ENCODE measurements around the gene ZBTB20. TPM values are rescaled to one million over a fixed set of nuclear protein-coding genes. Genes with fewer than 3 reads are reported as not detected.
A peak's percentile ranks its signal among the peaks of the same experiment; 100 is the strongest.

The ZBTB20 gene
- polyA plus RNA-seq, 12 donors, result 1.6 to 20.0 (median 3.3) TPM

- DNase-seq, result no peak
Measured at GRCh38 chr3:114872050-114872449, 275.0 kb downstream of the ZBTB20 start.

DNA sequence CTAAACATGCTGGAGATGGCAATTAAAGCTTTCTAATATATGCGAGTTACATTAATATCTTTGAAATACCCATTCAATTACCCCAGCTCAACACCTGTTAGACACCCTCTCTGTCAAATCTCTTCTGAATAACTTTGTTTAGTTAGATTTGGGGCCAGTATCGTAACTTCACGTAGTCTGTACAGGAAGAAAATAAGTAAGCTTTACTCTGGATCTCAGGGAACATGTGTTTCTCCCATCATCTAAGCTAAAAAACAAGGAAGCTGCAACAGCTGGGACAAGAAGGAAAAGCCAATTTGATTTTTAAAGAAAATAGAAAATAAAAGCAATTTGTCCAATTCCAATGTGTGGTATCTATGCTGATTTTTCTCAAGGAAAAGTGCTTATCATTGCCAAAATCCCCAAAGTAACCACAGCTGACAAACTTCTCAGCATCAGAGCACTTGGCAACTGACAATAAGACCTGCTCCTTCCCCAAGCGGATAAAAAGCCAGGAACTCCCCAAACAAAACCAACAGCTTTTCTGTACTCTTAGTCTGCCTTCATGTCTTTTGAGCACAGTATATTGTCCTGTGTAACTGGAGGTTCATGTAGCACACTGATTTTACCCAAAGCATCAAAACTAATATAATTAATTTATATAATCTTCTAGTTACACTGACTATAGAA, 279.1 kb downstream of the ZBTB20 start:
- peak; percentile 35 for DNase-seq

DNA sequence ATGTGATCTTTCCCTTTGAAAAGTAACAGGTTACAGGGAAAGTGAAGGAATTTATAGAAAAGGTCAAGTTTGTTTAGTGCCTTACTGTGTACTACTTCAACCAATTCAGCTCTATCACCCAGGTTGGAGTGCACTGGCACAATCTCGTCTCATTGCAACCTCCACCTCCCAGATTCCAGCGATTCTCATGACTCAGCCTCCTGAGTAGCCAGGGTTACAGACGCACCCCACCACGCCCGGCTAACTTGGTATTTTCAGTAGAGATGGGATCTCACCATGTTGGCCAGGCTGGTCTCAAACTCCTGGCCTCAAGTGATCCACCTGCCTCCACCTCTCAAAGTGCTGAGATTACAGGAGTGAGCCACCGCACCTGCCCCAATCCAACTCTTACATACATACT, 279.7 kb downstream of the ZBTB20 start:
- DNase-seq, result no peak

DNA sequence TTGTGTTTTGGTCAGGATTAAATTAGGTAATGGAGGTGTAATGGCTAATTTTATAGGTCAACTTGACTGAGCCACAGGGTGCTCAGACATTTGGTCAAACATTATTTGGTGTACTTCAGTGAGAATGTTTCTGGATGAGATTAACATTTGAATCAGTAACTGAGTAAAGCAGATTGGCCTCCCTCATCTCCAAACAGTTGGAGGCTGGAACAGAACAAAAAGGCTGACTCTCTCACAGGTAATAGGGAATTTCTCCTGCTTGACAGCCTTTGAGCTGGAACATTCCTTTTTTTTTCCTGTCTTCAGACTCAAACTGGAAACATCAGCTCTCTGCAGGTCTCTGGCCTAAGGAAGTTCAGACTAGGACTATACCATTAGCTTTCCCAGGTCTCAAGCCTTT, 280.7 kb downstream of the ZBTB20 start:
- no peak for DNase-seq

- DNase-seq, result no peak
Measured at GRCh38 chr3:114864970-114865369, 282.1 kb downstream of the ZBTB20 start.

DNA sequence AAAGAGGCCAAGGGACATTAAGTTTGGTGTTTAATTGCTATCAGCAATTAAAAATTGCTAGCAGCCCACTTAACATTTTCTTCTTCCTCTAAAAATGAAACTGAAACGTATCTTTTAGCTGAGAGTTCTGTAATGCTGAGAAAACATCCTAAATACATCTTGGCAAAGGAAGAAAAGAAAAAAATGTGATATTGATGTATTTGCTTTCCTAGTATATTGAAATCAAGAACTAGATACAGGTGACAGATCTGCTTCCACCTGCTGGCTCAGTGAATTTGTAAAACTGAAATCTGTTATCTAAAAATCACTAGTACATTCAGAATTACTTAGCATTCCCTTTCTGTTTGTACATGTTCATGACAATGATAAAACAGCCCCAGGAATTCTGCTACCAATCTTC, 283.2 kb downstream of the ZBTB20 start:
- DNase-seq, result no peak

DNA sequence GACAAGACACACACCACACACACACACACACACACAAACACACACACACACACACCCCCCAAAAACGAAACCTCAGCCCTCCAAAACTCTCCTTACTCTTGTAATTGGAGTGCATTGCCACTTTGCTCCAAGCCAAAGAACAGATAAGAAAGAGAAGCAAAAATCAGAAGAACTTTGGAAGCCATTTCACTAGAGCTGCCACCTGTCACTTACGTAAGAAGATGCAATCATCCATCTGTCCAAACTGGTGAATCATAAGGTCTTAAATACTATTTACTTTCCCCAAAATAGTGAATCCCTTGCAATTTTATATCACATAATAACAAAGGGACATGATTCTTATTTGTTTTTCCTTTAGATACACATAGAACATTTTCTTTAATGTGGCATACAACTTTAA, 285.4 kb downstream of the ZBTB20 start:
- no peak for DNase-seq

DNA sequence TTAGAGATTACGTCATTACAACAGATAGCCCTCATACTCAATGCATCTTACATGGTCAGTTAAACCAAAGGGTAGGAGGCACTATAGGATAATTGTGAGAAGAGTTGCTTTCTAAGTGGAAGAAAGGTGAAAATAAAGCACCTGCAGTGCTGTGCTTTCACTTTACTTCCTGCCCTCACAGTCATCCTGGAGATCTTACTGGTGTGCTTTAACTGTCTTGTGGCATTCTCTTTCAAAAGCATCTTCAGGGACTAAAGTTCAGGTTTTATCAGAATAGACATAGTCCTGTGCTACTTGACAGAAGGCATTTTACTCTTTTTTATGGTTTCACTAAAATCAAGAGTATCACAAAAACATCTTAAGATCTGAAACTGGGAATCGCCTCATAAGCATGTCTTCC, 286.6 kb downstream of the ZBTB20 start:
- no peak for DNase-seq

GRCh38 chr3:114858329-114858728, 288.8 kb downstream of the ZBTB20 start:
- DNase-seq, result no peak

GRCh38 chr3:114857299-114857701, 289.8 kb downstream of the ZBTB20 start:
- no peak for DNase-seq

DNA sequence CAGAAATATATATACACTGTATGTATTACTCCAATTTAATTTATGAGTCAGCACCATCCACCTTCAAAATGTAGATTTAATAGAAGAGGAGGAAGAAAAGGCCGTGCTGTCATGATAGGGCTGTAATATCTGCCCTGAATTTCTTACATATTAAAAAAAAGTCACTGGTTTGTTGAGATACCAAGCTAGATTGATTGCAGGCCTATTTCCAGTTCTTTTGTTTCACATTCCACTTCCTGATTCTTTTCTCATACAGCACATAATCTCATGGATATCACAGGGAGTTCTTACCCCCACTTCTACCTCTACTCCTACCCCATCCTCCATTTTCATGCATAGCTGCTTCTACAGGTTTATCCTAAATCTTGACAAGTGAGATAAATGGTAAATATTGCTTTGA, 290.3 kb downstream of the ZBTB20 start:
- no peak for DNase-seq

GRCh38 chr3:114855839-114856238, 291.2 kb downstream of the ZBTB20 start:
- no peak for DNase-seq

DNA sequence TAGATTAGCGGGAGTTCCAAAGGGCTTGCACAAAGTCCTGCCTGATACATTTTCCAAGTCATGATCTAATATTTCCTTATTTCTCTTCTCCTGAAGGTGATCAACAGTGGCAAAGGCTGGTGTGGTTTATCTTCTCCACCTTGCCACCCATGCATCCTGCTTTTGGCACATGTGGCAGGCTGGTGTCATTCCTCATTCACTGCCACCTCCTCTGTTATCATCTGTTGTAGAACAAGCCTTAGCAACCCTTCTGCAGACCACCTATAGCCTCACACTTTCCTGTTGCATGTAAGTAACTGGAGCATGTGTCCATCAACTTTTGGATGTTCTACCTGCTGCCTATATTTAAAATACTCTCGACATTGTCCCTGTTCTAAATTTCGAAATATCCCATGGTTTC, 294.1 kb downstream of the ZBTB20 start:
- no peak for DNase-seq

DNA sequence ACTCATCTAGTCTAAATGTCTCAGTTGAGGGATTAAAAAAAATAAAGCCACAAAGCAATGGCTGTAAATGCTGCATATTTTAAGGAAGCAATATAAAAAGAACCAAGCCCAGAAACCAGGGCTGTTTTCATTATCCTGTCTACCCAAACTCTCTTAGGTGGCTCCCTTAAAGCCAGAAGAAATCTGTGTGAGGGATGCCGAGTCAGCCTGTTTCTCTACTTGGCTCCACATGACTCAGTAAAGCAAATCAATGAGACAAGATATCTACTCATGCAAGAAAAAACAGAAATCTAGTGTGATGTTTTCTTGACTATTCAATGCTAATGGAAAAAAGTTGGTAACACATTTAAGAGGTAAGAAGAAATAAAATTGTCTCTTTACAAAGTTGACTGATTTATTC, 296.2 kb downstream of the ZBTB20 start:
- no peak for DNase-seq

DNA sequence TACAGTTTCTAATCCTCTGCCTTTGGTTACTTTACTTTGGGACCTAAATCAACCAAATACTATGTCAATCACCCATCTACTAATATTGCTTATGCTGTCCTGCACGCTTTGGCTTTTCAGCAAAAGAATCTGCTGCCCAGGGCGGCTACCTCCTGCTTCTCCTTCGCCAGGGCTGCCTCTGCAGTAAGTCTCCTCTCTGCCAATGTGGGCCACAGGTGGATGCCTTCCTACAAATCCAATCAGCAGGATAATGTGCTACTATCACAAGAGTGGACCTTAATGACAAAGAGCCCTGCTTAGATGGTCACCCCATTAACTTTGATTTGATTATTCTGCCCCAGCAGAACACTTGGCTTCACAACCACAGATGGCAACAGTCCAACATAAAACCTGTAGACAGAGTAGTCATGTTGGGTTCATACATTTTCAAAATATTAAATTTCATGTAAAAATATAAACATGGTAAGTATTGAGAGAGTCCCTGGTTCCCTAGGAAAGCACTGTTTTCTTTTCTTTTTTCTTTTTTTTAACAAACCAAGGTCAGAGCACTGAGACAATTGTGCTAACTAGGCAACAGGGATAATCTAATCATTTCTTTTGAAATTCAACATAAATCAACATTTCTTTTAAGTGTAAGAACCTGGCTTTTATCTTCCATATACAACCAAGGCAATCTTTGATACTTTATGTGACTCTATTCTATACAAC, 298.3 kb downstream of the ZBTB20 start:
- DNase-seq, result no peak

DNA sequence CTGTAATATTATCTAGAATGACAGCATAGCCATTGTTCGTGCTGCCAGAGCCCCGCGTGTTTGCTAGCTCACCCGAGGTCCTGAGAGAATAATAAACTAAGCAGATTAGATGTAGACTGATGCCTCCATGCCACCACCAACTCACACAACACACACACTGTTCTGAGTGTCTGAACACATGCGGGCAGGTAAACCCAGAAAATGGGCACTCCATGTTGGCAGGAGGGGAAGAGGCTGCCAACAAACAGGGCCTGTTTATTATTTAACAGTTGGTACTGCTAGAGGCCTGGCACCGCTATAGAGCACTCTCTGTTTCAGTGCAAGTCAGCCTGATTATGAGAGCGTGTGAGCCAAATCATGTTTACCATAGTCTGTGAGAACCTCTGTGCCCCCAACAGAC, 299.0 kb downstream of the ZBTB20 start:
- DNase-seq, result no peak

DNA sequence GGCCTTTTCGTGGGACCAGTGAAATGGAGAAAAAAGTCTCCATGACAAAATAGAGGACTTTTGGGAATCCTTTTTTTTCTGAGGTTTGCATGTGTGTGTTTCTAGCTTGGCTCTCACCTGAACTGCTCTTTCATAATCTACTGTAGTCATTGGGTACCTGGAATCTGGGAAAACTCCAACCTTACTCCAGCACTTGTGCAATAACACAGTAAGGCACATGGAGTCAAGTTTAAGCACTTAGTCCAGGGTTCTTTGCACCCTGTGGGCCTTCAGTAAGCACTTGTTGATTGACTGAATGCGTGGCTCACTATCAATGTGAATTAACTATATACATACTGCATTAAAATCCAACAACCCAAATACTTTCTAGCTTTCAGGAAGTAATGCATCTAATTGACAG, 299.5 kb downstream of the ZBTB20 start:
- DNase-seq, result no peak

DNA sequence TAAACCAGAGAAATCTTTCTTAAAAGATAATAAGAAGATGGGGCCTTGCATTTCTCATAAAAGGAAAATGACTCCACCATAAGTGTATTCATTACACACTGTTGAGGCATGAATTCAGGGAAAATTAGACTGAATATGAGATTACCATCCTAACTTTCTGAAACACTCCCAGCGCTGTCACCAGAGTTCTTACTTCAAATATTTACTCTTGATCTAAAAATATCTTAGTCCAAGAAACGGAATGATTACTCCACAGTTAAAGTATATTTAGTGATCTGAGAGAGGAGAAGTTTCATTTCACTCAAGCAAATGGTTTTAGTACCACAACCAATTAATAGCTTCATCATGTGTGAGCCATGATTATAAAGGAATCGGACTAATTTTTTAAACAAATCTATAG, 300.3 kb downstream of the ZBTB20 start:
- no peak for DNase-seq

DNA sequence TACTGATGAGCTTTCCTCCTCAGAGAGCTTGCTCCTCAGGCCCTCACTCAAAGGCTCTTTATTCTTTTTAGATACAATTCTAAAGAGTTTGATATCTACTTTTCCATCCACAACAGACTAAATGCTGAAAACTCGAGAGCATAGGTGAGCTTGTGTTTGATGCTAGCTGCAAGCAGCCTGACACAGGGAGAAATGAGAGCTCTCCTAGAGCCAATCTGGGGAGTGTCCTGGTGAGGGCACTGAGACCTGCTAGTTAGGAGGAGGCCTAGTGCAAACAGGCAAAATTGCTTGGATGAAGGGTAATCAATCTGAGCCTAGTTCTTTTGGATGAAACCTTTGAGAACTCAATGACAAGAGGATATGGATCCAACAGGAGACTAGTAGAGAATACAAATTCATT, 300.8 kb downstream of the ZBTB20 start:
- DNase-seq, result no peak

DNA sequence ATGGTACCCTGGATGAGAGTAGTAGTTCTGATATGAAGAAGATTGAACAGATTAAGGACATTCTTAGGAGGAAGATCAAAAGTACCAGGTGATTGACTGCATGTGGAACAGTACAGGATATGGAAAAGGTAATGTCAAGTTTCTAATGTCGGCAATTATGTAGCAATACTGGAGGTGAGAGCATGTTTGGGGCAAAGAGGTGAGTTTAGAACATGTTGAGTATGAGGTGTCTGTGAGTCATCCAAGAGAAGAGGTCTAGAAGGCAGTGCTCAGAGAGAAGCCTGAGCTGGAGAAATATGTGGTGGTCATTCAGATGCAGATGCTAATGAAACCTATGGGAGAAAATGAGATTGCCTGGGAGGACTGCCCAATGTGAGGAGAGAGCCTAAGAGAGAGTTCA, 305.6 kb downstream of the ZBTB20 start:
- DNase-seq, result no peak

- DNase-seq, result no peak
Measured at GRCh38 chr3:114839476-114839875, 307.6 kb downstream of the ZBTB20 start.

- DNase-seq, result no peak
Measured at GRCh38 chr3:114838025-114838424, 309.1 kb downstream of the ZBTB20 start.

DNA sequence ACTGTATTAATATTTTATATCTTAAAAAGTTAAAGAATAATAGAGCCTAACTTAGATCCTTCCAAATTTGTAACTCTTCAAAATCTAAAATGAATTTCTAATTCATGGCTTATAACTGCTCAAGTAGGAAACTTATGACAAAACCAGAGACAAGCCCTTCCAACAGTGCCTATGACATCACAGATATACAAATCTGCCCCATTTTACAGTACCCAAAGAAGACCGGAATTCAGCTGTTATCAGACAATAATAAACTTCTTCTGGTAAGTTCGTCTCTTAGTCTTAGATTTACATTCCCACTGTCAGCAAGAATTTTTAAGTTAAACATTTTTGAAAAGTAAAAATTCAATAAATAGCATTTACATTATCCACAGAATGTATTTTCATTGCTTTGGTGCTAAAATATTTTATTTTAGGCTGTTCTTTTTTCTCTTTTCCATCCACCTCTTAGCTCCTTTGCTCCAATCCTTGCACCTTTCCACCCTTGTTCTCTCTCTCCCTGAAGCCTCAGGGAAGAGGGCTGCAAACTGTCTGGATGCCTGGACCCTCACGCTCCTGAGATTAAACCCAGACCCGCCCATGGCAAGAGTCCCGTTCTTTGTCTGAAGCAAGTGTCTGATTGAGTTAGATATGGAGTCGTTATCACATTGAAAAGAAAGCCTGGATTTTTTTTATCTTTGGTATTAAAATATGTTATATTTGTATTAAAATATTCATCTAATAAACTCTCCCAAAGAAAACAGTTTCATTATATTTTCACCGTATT, 312.7 kb downstream of the ZBTB20 start:
- no peak for DNase-seq

All from muscle of arm (tissue), 12 donors.